Stimulated activated CD8-positive, alpha-beta memory T cell treated with anti-CD3 and anti-CD28 coated beads, Interleukin-12 subunit alpha, Interleukin-12 subunit beta, amount 100 ng/mL, for 1 hour (primary cell): ENCODE data around the gene DUSP1.

ENCODE experiments used
- DNase-seq: peaks from one replicate; pipeline ENCODE4 v3.0.0-alpha.2; 2020; ENCODE audit warnings: low read depth

DUSP1 gene

DNA sequence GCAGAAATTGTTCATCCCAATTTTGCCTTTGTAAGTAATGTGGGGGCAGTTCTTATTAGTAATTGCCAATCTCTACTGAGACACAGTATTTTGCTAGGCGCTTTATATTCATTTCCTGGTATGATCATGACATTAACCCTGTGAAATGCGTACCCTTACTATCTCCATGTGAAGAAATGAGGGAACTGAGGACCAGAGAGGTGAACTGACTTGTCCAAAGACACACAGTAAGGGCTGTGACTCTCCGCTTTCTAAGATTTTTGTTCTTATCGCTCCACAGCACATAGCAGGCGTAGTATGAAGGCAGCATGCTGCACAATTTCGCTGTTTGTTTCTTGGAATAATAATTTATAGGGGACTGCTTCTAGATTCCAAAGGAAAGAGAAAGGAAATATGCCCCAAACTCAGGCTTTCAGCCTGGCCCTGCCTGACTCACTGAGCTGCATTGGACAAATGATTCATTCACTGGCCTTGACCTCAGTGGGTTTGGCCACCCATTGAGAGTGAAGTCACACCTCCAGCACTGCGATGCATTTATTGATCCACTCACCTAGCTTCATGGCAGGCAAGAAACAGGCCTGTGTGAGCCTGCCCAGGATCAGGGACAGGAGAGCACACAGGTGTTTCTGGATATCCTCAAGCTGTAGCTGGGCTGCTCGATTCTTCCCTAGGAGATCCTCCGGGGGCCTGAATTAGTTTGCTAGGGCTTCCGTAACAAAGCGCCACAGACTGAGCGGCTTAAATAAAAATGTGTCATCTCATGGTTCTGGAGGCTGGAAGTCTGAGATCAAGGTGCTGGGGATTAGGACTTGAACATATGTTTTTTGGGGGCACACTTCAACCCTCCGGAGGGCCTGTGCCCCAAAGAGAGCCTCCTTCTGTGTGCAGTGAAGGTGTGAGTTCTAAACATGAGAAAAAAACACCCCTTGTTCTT lies 7.2 kb upstream of the DUSP1 start:
- DNase-seq: no peak

DNA sequence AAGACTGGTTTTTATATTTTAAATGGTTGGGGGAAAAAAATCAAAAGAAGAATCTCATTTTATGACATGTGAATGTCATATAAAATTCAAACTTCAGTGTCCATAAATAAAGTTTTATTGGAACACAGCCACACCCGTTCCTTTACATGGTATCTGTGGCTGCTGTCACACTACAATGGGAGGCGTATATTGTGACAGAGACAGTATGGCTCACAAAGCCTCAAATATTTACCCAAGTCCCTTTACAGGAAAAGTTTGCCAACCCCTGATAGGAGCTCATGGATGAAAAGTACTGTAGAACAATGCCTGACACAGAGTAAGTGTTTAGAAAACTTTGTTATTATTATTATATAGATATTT lies 5.2 kb upstream of the DUSP1 start:
- no peak for DNase-seq

DNA sequence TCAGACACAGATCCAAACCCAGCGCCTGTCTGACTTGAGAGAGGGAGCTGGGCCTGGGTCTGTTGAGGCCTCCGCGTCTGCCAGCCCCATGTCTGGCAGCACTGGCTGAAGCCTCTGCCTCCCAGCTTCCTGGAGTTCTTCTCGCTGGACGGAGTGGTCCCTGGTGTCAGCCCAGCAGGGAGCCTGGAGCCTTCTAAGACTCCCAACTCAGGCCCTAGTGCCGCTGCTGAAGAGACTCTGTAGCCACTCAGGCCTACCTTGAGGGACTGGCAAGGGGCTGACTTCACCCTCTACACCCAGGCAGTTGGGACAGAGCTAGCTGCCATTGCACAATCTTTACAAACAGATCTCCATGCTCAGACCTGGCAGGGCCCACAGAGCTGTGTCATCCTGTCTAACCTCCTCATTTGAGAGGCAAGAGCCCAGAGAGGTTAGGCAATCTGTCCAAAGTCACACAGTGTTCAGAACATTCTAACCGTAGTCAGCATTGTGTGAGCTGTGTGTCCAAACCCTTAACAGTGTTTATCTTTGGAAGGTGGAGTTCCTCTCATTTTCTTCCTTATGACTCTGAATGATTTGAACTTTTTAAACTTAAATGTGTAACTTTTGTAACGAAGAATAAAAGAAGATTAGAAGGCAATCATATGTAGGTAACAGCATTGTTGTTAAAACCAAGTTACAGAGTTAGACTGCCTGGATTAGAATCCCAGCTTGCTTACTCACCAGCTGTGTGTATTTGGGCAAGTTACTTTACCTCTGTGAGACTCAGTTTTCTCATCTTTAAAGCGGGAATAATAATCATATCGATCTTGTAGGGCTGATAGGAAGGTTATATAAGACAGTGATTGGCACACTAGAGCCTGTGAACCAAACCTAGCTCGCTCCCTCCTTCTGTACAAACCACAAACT lies 4.6 kb upstream of the DUSP1 start:
- no peak for DNase-seq

DNA sequence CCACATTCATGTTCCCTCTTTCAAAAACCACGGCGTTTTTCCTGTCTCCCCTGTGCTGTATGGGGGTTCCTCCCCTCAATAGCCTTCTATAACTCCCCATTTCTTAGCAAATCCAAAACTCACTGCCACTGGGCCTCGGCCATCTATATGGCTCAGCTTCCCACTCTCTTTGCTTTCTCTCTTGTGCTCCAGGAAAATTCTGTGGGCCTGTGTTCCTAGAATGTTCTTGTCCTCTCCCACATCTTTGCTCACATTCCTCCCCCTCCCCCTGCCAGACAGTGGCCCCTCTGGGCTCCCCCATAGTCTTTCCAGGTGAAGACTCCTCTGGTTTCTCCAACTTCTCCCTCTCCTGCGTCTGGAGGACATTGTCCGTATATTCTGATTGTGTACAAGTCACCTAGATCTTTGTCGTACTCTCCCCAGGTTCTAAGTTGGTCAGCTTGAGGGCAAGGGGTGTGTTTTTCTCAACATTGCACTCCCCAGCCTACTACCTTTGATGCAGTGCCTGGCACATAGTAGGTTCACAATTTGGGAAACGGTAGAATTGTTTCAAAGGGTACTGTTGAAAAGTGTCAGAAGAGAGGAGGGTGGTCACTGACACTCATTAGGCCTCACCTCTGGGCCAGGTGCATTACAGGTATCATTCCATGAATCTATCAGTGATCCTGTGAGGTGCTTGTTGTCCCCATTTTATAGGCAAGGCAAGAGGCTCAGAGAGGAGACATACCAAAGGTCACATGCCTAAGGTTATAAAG lies 3.7 kb upstream of the DUSP1 start:
- no peak for DNase-seq

DNA sequence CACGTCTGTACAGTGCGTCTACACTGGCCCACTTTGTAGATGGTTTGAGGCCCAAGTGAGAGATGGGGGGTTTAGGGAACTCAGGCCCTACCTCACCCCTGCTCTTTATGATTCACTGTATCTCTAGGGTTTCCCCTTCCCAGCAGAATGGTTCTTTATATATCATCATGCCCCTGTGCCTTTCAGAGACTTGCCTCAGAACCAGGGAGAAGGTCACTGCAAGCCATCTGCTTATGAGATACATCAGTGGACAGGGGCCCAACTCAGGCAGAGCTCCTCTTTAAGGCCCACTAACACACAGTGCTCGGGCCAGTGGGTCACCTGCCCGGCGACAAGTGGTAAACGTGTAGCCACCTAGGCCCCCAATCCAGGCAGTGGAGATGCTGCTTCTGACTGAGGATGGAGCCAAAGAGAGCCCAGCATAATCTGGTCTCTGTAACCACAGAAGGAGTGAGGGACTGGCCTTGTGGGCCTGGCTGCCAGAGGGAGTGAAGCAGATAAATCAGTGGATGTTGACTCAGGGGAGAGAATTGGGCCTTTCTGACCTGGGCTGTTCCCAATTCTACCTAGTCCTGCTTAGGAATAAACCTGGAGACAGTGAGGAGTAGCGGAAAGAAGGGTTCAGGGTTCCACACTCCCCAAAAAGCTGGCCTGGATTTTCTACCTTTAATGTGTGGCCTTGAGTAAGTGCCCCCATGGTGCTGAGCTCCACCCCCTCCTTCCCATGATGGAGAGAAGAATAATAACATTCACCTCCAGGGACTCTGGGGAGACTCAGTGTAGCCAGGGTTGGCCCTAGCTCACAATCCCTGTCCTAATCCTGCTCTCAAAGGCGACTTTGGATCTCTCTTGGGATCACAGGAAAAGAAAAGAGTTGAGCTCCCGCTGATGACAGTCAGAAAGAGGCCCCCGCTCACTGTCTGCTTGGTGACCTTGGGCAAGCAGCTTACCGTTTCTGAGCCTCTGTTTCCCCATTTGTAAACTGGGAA lies 2.8 kb upstream of the DUSP1 start:
- no peak for DNase-seq

DNA sequence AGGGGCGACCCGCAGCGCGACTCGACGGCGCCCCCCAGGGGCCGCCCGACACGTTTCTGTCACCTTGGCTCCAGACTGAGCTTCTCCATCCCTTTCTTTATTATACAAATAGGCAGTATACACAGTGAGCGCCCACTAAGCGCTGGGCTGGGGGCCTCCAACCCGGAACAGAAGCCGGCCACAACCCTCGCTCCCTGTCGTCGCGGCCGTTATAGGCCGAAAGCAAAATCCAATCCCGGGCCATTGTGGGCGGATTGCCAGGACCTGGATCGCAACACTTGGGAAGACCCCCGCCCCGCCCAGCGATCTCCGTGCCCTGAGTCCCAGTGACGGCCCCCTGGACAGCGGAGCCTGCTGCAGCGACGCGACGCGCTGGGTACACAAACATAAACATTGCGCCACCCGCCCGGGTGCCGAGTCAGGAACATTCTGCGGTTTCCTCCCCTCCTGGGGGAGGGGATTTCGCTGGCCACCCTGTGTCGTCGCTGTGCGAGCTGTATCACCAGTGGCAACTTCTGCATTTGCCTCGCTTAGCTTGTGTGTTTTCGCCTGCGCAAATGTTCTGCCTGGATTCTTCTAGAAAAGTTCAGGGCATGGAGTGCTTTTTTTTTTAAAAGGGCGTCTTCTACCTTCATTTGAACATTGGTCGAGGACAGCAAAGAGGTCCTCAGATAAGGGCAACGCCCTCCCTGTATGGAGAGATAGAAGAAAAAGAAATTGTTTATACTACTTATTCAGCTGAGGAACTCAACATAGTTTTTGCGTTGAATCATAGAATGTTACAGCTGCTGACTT lies 1.3 kb upstream of the DUSP1 start:
- DNase-seq: peak; percentile 69

DNA sequence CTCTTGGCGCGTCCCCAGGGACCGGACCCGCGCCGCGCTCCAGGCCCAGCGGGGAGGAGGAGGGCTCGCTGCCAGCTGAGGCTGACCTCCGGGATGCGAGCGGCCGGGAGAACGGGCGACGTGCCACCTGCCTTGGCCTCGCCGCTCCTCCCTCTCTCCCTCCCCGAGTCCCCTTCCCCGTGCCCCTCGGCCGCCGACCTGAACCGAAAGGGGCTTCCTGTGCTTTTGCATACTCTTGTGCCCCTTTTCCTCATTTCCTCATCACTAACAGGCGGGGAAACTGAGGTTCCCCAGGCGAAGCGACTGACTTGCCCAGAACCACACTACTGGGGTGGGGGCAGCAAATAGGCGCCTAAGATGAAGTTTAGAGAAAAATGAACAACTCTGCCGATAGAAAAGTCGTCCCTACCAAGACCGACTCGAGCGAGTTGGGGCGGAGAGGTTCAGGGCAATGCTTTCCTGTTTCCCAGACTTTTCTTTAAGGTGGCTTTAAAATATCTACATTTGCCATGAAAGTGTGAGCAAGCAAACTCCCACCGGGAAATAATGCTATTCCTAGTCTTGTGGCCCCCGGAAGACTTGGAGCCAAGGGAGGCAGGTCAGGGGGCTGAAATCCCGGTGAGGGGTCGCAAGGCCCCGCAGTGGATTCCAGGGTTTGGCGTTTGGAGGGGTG lies 580 bp upstream of the DUSP1 start:
- DNase-seq: no peak

DNA sequence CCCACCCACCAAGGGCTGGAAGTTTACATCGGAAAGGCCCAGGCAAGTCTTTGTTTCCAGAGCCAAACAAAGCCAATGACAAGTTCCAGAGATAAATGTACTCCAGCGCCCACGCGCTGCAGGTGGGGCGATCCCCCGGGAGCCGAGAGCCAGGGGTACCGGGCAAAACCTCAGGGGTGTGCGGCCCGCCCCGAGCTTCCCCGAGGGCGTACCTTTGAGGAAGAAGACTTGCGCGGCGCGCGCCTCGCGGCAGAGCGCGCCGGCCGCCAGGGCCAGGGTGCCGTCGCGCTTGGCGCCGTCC lies 671 bp downstream of the DUSP1 start:
- no peak for DNase-seq

DNA sequence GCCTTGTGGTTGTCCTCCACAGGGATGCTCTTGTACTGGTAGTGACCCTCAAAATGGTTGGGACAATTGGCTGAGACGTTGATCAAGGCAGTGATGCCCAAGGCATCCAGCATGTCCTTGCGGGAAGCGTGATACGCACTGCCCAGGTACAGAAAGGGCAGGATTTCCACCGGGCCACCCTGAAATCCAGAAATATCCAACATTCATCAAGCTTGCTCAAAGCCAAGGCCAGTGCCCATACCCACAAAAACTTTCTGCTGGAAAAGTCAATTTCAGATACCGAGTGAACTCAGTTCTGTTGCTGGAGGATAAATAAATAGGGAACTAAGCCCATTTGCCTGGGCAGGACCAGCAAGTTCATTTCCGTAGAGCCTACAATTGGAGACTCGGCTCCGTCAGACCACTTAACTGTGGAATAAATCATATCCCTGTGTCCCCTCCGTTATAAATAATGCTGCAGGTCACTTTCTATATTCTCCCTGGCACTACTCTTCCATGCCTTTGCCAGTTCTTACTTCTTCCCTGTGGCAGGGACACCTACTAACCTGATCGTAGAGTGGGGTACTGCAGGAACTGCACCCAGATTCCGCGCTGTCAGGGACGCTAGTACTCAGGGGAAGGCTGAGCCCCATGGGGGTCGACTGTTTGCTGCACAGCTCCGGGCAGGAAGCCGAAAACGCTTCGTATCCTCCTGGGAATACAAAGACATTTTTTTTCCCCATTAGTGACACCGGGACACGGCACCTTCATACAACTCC lies 1.2 kb downstream of the DUSP1 start:
- DNase-seq: no peak

DNA sequence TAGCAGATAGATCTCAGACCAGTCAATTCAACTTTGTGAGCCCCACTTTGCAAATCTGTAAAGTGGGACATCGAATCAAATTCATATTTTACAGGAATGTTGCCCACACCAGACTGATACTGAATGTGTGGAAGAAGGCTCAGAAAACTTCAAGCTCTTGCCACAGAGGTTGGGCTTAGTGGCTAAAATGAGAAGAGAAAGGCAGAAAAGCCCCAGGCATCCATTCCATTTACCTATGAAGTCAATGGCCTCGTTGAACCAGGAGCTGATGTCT lies 1.7 kb downstream of the DUSP1 start:
- DNase-seq: no peak

DNA sequence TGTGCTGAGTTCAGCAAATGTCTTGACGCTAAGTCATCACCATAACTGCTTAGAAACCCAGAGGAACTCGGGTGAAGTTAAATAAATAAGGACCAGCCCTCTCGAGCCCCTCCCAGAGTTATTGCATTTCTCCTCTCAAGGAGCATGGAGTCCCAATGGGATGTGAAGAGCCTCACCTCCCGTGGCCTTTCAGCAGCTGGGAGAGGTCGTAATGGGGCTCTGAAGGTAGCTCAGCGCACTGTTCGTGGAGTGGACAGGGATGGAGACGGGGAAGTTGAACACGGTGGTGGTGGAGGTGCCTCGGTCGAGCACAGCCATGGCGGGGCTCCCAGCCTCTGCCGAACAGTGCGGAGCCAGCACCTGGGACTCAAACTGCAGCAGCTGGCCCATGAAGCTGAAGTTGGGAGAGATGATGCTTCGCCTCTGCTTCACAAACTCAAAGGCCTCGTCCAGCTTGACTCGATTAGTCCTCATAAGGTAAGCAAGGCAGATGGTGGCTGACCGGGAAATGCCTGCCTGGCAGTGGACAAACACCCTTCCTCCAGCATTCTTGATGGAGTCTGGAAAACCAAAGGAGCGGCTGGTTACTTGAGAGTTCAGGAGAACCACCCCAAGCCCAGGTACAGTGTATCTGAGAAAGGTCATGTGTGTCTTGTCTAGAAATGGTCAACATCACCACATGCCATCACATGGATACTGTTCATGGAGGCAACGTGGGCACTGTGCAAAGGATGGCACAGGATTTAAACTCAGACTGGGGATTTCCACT lies 2.2 kb downstream of the DUSP1 start:
- DNase-seq: no peak

DNA sequence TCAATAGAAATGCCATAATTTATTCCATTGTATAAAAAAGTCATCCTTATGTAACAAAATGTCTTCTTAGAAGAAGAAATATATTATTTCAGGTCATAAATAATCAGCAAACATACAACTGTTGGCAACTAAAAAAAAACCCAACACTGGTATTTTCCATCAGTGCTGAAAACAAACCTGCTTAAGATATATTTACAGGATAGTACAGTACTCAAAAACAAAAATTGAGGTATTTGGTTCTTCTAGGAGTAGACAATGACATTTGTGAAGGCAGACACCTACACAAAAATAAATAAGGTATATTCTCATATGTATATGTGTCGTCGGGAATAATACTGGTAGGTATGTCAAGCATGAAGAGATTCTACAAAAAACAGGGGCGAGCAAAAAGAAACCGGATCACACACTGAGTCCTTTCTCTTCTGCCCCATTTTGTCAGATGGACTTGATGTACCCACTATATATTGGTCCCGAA lies 2.9 kb downstream of the DUSP1 start:
- no peak for DNase-seq

DNA sequence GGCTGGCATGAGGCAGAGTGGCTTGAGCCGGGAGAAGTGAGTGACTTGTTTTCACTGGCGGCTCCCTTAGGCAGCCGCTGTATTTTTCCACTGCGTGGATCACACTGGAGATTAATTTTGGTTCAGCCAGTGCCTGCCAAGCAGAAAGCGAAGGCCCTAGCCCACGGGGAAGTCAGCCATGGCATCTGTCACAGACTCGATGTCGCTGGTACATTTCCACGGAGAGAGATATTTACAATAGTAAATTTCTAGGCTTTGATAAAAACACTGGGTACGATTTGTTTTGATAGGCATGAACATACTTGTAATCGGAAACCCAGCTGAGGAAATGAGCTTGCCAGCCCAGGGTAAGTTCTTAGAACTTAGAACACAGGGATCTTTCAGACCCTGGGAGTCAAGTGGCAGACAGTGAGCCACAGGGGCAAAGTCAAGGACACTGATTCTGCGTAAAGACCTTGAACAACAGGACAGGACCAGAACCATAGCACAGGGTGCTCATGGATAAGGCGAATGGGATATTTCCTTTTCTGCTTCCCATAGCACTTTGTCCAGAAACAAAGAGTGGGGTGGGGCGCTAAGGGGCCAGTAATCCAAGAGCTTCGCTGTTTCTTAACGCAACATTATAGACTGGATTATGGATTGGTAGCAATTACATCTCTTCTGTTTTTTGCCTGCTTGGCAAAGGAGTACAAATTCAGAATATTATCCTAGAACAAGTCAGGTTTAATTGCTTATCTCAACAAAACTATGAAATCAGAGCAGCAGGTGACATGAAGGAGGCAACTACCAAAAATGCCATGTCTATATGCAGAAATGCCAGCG lies 4.5 kb downstream of the DUSP1 start:
- DNase-seq: no peak

DNA sequence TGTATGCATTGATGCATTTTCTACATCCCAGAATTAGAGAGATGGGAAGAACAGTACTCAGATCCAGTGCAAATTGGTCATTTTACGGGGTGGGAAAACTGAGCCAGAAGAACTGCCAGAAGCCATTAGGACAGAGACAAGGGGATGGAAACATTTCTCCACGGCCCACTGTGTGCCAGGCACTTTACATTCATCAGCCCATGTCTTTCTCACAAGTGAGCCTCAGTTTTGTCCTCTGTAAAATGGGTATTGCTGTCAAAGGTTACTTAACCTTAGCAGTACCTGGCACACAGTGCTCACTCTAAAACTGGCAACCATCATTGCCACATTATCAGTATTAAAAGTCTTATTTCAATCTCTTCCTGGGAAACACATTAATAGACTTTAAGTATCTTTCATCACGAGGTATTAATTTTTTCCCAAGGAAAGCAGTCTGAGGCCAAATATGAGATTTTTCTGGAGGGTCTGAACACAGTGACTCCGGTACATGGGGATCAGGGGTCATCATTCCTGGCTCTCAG lies 5.2 kb downstream of the DUSP1 start:
- DNase-seq: no peak

DNA sequence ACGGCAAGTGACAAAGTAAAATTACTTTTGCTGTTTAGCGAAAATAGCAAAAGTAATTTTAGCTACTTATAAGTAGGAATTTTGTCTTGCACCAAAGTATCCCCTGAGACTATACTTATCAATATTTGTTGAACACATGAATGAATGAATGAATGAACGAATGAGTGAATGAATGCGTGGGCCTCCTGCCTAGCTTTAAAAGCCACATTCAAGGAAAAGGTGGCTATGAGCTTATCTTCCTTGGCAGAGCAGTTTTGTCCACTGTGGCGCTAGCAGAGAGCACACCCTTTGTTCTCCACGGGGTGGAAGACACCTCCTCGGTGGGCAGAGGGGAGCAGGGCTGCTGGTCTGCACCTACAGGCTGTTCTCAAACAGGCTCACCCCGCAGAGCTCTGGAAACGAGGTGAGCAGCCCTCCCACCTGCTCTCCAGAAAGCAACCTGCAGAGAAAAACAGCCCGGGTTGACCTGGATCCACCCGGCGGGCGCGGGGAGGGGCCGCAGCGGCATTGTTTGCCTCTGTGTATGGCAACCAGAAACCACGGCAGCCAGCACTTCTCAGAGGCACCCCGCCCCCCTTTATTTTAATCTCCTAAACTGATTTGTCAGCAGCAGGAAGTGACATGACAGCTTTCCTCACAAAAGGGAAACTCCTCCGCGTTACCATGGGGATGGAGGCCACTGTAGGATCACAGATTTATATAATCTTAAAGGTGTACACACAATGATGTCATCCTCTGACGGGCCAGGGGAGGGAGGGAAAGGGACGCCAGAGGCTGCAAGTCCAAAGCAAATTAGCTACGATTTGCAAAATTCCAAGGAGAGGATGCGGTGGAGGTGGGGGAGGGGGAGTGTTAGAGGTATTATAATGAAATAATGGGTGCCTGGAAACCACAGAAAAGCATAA lies 5.9 kb downstream of the DUSP1 start:
- peak; percentile 91 for DNase-seq

DNA sequence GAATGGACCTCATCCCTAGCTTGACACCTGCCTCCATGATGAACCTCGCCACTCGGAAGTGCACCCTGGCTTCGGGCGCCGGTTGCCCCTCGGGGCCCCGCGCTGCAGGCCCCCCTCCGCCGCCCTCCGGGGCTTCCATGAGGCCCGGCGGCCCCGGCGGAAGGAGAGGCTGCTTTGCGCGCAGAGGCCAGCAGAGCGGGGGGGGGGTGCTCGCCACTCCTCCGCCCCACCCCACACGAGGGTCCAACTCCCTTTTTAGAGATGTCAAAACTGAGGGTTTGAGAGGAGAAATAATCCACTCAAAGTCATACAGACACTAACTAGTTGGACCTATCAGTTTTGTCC lies 7.9 kb downstream of the DUSP1 start:
- DNase-seq: no peak
